ENCODE measurements around the gene TMEM250.
"Not testable (repeated sequence)": the region's sequence is repeated elsewhere in the genome, so short reads cannot be mapped to it uniquely, and the experiment has no call there.

DNA sequence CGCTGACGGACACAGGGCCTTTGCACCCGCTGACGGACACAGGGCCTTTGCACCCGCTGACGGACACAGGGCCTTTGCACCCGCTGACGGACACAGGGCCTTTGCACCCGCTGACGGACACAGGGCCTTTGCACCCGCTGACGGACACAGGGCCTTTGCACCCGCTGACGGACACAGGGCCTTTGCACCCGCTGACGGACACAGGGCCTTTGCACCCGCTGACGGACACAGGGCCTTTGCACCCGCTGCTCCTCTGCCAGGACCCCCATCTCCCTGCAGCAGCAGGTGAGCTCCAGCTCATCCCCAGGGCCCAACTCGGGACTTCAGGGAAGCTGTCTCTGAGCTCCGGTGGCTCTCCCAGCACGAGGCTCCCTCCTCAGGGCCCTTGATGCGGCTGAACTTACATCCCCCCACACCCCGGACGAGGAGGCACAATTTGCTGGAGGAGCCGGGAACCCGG, 17.0 kb downstream of the TMEM250 start:
- TF ChIP-seq, protein P1, sequence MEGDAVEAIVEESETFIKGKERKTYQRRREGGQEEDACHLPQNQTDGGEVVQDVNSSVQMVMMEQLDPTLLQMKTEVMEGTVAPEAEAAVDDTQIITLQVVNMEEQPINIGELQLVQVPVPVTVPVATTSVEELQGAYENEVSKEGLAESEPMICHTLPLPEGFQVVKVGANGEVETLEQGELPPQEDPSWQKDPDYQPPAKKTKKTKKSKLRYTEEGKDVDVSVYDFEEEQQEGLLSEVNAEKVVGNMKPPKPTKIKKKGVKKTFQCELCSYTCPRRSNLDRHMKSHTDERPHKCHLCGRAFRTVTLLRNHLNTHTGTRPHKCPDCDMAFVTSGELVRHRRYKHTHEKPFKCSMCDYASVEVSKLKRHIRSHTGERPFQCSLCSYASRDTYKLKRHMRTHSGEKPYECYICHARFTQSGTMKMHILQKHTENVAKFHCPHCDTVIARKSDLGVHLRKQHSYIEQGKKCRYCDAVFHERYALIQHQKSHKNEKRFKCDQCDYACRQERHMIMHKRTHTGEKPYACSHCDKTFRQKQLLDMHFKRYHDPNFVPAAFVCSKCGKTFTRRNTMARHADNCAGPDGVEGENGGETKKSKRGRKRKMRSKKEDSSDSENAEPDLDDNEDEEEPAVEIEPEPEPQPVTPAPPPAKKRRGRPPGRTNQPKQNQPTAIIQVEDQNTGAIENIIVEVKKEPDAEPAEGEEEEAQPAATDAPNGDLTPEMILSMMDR (IDR thresholded peaks at IDR 0.05), result not testable (repeated sequence)
- not testable (repeated sequence) for TF ChIP-seq POLR2A (IDR thresholded peaks at IDR 0.05)
